A549 (cell line): ENCODE data around the gene FAH. TPM values are rescaled to one million over a fixed set of nuclear protein-coding genes. Genes with fewer than 3 reads are reported as not detected.

Experiments used
- ATAC-seq, 2 experiments: fragments of 200-7000 bp in 1 of 2; fragments of >200 bp in 1 of 2; cut with Nextera tagmentation in 1 of 2; cut with Tn5 transposase in 1 of 2; 3 replicates each; pipeline versions ENCODE4 v1.8.0 to v1.9.1; 2018 to 2020; ENCODE audit warnings: mild to moderate bottlenecking in 1 of 2, moderate library complexity in 1 of 2
- CTCF ChIA-PET: fragments of 300-600 bp; sonication (Branson Sonifier 250); formaldehyde crosslinking; extraction: SDS; loops from one replicate; lab custom pipeline; 2021; ENCODE audit warnings: antibody characterized with exemption, inconsistent platforms; lab: Yijun Ruan, JAX
- POLR2A ChIA-PET: fragments of 350-600 bp; formaldehyde crosslinking; extraction: SDS; loops from one replicate; lab custom pipeline; 2021; ENCODE audit warnings: antibody characterized with exemption, inconsistent platforms; lab: Yijun Ruan, JAX
- DNase-seq, 2 experiments: peaks; one replicate each; pipeline versions ENCODE4 v3.0.0 to v3.0.0-alpha.2; 2011 to 2016; ENCODE audit warnings: low read depth in 1 of 2, low spot score in 1 of 2
- FAIRE-seq: peaks from 2 replicates; lab custom pipeline; 2011; peaks lifted over from hg19 to GRCh38; lab: Jason Lieb, UNC
- H3K27ac ChIP-seq, 2 experiments: fragments of >200 bp; sonication (Bioruptor Twin); formaldehyde crosslinking; 3 replicates each; pipeline ENCODE4 v1.5.1; 2016 to 2017
- H3K4me1 ChIP-seq: fragments of >200 bp; sonication (Bioruptor Twin); formaldehyde crosslinking; 3 replicates; pipeline ENCODE4 v1.6.1; 2016
- H3K4me2 ChIP-seq: fragments of >200 bp; sonication (Bioruptor Twin); formaldehyde crosslinking; 3 replicates; pipeline ENCODE4 v1.6.1; 2016
- H3K4me3 ChIP-seq: fragments of >200 bp; sonication (Bioruptor Twin); formaldehyde crosslinking; 3 replicates; pipeline ENCODE4 v1.5.1; 2016
- H3K9me3 ChIP-seq: fragments of >200 bp; sonication (Bioruptor Twin); formaldehyde crosslinking; 3 replicates; pipeline ENCODE4 v1.6.1; 2016
- CBX2 ChIP-seq: fragments of 200-600 bp; sonication (generic); IDR thresholded peaks from 2 replicates; pipeline ENCODE4 v1.6.1; 2016; ENCODE audit warnings: low read depth, mild to moderate bottlenecking, borderline replicate concordance
- CEBPB ChIP-seq, 2 experiments: fragments of >200 bp in 1 of 2; sonication (Bioruptor Twin) in 1 of 2; formaldehyde crosslinking in 1 of 2; IDR thresholded peaks; 2 replicates each; pipeline ENCODE4 v1.6.1; 2012 to 2016
- CHD4 ChIP-seq: fragments of 200-600 bp; sonication (generic); IDR thresholded peaks from 2 replicates; pipeline ENCODE4 v1.6.1; 2016; ENCODE audit warnings: antibody characterized with exemption, mild to moderate bottlenecking, borderline replicate concordance
- E2F6 ChIP-seq: IDR thresholded peaks from 2 replicates; pipeline ENCODE4 v1.6.1; 2012; ENCODE audit warnings: low read depth, borderline replicate concordance
- EHF ChIP-seq: fragments of 250-450 bp; sonication (Bioruptor Pico); IDR thresholded peaks from 2 replicates; pipeline ENCODE4 v1.5.0; 2020; ENCODE audit warnings: mild to moderate bottlenecking
- EHMT2 ChIP-seq: fragments of 200-600 bp; sonication (generic); IDR thresholded peaks from 2 replicates; pipeline ENCODE4 v1.6.1; 2016; ENCODE audit warnings: antibody characterized with exemption, low read depth, mild to moderate bottlenecking, moderate library complexity
- EP300 ChIP-seq, 2 experiments: fragments of >200 bp; sonication (Bioruptor Twin); formaldehyde crosslinking; IDR thresholded peaks; 2 replicates in 1 of 2; 3 replicates in 1 of 2; pipeline ENCODE4 v1.6.1; 2016 to 2017
- FOXS1 ChIP-seq: fragments of 250-450 bp; sonication (Bioruptor Pico); IDR thresholded peaks from 2 replicates; pipeline ENCODE4 v1.5.0; 2020; ENCODE audit warnings: mild to moderate bottlenecking, moderate library complexity
- HEYL ChIP-seq: fragments of 250-450 bp; sonication (Bioruptor Pico); IDR thresholded peaks from 2 replicates; pipeline ENCODE4 v1.8.0; 2021; ENCODE audit warnings: mild to moderate bottlenecking, moderate library complexity
- HOXB13 ChIP-seq: fragments of 250-450 bp; sonication (Bioruptor Pico); IDR thresholded peaks from 2 replicates; pipeline ENCODE4 v1.5.0; 2020; ENCODE audit warnings: low read depth, mild to moderate bottlenecking, moderate library complexity
- JUNB ChIP-seq: fragments of >200 bp; sonication (Bioruptor Twin); formaldehyde crosslinking; IDR thresholded peaks from 2 replicates; pipeline ENCODE4 v1.6.1; 2016
- MAFK ChIP-seq: fragments of 450-650 bp; IDR thresholded peaks from 2 replicates; pipeline ENCODE4 v1.6.1; 2014; ENCODE audit not compliant: partially characterized antibody
- NR3C1 ChIP-seq: fragments of >200 bp; sonication (Bioruptor Twin); formaldehyde crosslinking; IDR thresholded peaks from 3 replicates; pipeline ENCODE4 v1.6.1; 2017
- POLR2AphosphoS2 ChIP-seq: conservative IDR thresholded peaks from 2 replicates; pipeline ENCODE4 v1.6.1; 2012; ENCODE audit warnings: low read length, improper control_type of control experiment, inconsistent platforms
- RARB ChIP-seq: fragments of 250-450 bp; sonication (Bioruptor Pico); IDR thresholded peaks from 2 replicates; pipeline ENCODE4 v1.8.0; 2021; ENCODE audit warnings: mild to moderate bottlenecking, moderate library complexity
- RFX5 ChIP-seq: fragments of 450-650 bp; IDR thresholded peaks from 2 replicates; pipeline ENCODE4 v1.7.1; 2014; ENCODE audit warnings: antibody characterized with exemption, mild to moderate bottlenecking, moderate library complexity
- SMC3 ChIP-seq: fragments of >200 bp; sonication (Bioruptor Twin); formaldehyde crosslinking; IDR thresholded peaks from 3 replicates; pipeline ENCODE4 v1.6.1; 2018; ENCODE audit warnings: inconsistent platforms
- TP53 ChIP-seq: fragments of 250-450 bp; sonication (Bioruptor Pico); IDR thresholded peaks from 2 replicates; pipeline ENCODE4 v1.5.0; 2021; ENCODE audit warnings: mild to moderate bottlenecking, moderate library complexity
- ZC3H11A ChIP-seq: fragments of 450-650 bp; IDR thresholded peaks from 2 replicates; pipeline ENCODE4 v1.6.1; 2014; ENCODE audit warnings: antibody characterized with exemption, mild to moderate bottlenecking
- ZNF302 ChIP-seq: fragments of 250-450 bp; sonication (Bioruptor Pico); IDR thresholded peaks from 2 replicates; pipeline ENCODE4 v1.9.0; 2021; ENCODE audit warnings: inconsistent platforms, mild to moderate bottlenecking, moderate library complexity
- ZSCAN20 ChIP-seq: fragments of 250-450 bp; sonication (Bioruptor Pico); IDR thresholded peaks from 2 replicates; pipeline ENCODE4 v1.8.0; 2022; ENCODE audit warnings: mild to moderate bottlenecking, moderate library complexity
- WGBS: methylation state at CpG from one replicate; pipeline ENCODE4 v1.1.6; 2017; ENCODE audit errors: missing lambda C conversion rate; 5-methylcytosine and 5-hydroxymethylcytosine counted together
- polyA plus RNA-seq, 4 experiments: library from polyadenylated mRNA; depleted of rRNA in 3 of 4; stranded (reverse); fragments of >200 nt; fragmentation: RNase III in 1 of 4; extraction: RNeasy Plus Mini Kit Qiagen cat#74134 plus additional on column Dnase treatment in 1 of 4; gene quantifications; 2 replicates in 3 of 4; 3 replicates in 1 of 4; pipeline ENCODE4 v1.2.3, GENCODE V29; 2011 to 2017
- TF ChIP-seq, protein P1 (sequence below): IDR thresholded peaks from 2 replicates; pipeline ENCODE4 v1.6.1; 2012
- TF ChIP-seq, protein P2 (sequence below): fragments of 250-450 bp; sonication (Bioruptor Pico); IDR thresholded peaks from 2 replicates; pipeline ENCODE4 v1.5.0; 2021; ENCODE audit warnings: mild to moderate bottlenecking, moderate library complexity, borderline replicate concordance
- TF ChIP-seq, protein P3 (sequence below): fragments of 200-600 bp; sonication (generic); IDR thresholded peaks from 2 replicates; pipeline ENCODE4 v1.6.1; 2016; ENCODE audit warnings: antibody characterized with exemption, mild to moderate bottlenecking, moderate library complexity
- TF ChIP-seq, protein P4 (sequence below): fragments of 150-350 bp; IDR thresholded peaks from 2 replicates; pipeline ENCODE4 v1.6.1; 2014; ENCODE audit warnings: low read depth, mild to moderate bottlenecking, low read length

FAH gene
- polyA plus RNA-seq, 2 of the 4 experiments (the other 2 are of a cell fraction), result 27.3 to 31.9 TPM

GRCh38 chr15:80107774-80108173 is 45.0 kb upstream of the FAH start:
- no peak for FAIRE-seq
- Histone ChIP-seq H3K4me1 (peaks cover 29% of the 10 kb centered on the region), H3K27ac (no peak overlapping the region), H3K9me3 (no peaks in the 10 kb centered on the region), H3K4me3 (no peak overlapping the region), H3K4me2 (no peak overlapping the region)
- TF ChIP-seq MAFK, result no peak
- no peak for TF ChIP-seq FOXS1
- no peak for TF ChIP-seq ZNF302 (CRISPR knock-in tag)
- TF ChIP-seq E2F6, result no peak
- TF ChIP-seq, protein P1, sequence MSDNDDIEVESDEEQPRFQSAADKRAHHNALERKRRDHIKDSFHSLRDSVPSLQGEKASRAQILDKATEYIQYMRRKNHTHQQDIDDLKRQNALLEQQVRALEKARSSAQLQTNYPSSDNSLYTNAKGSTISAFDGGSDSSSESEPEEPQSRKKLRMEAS, result no peak
- TF ChIP-seq, protein P2, sequence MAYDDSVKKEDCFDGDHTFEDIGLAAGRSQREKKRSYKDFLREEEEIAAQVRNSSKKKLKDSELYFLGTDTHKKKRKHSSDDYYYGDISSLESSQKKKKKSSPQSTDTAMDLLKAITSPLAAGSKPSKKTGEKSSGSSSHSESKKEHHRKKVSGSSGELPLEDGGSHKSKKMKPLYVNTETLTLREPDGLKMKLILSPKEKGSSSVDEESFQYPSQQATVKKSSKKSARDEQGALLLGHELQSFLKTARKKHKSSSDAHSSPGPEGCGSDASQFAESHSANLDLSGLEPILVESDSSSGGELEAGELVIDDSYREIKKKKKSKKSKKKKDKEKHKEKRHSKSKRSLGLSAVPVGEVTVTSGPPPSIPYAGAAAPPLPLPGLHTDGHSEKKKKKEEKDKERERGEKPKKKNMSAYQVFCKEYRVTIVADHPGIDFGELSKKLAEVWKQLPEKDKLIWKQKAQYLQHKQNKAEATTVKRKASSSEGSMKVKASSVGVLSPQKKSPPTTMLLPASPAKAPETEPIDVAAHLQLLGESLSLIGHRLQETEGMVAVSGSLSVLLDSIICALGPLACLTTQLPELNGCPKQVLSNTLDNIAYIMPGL (CRISPR knock-in tag), result no peak
- no peak for TF ChIP-seq CHD4
- TF ChIP-seq JUNB, result no peak
- TF ChIP-seq ZC3H11A, result no peak
- TF ChIP-seq, protein P3, sequence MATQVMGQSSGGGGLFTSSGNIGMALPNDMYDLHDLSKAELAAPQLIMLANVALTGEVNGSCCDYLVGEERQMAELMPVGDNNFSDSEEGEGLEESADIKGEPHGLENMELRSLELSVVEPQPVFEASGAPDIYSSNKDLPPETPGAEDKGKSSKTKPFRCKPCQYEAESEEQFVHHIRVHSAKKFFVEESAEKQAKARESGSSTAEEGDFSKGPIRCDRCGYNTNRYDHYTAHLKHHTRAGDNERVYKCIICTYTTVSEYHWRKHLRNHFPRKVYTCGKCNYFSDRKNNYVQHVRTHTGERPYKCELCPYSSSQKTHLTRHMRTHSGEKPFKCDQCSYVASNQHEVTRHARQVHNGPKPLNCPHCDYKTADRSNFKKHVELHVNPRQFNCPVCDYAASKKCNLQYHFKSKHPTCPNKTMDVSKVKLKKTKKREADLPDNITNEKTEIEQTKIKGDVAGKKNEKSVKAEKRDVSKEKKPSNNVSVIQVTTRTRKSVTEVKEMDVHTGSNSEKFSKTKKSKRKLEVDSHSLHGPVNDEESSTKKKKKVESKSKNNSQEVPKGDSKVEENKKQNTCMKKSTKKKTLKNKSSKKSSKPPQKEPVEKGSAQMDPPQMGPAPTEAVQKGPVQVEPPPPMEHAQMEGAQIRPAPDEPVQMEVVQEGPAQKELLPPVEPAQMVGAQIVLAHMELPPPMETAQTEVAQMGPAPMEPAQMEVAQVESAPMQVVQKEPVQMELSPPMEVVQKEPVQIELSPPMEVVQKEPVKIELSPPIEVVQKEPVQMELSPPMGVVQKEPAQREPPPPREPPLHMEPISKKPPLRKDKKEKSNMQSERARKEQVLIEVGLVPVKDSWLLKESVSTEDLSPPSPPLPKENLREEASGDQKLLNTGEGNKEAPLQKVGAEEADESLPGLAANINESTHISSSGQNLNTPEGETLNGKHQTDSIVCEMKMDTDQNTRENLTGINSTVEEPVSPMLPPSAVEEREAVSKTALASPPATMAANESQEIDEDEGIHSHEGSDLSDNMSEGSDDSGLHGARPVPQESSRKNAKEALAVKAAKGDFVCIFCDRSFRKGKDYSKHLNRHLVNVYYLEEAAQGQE, result no peak
- no peak for TF ChIP-seq POLR2AphosphoS2
- TF ChIP-seq, protein P4, sequence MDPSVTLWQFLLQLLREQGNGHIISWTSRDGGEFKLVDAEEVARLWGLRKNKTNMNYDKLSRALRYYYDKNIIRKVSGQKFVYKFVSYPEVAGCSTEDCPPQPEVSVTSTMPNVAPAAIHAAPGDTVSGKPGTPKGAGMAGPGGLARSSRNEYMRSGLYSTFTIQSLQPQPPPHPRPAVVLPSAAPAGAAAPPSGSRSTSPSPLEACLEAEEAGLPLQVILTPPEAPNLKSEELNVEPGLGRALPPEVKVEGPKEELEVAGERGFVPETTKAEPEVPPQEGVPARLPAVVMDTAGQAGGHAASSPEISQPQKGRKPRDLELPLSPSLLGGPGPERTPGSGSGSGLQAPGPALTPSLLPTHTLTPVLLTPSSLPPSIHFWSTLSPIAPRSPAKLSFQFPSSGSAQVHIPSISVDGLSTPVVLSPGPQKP, result no peak
- no peak for TF ChIP-seq RARB (CRISPR knock-in tag)
- DNase-seq, result no peak
- ChIA-PET POLR2A (no interaction called here), CTCF (interaction anchor here (0.6 to 1.1 kb wide), 2 partner anchors 13 to 254 kb away, joined by 3 read pairs; no protein-coding TSS in a partner anchor)
- WGBS, result 90% methylated on average over 2 of the region's 3 CpGs
- ATAC-seq, result no peak

DNA sequence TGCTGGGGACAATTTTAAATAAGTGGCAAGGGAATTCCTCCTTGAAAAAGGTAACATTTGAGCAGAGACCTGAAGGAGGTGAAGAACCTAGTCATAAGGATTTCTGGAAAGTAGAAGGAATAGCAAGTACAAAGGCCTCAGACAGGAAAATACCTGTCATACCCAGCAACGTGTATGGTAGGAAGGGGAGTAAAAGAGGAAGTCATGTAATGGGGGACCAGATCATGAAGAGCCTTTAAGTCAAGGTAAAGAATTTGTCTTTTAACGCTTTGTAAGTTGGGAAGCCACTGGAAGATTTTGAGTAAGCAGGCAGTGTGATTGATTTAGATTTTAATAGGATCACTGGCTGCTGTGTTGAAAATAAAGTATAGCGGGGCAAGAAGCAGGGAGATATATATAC is 43.4 kb upstream of the FAH start:
- Histone ChIP-seq H3K9me3 (no peaks in the 10 kb centered on the region), H3K4me3 (no peak overlapping the region), H3K4me1 (peaks cover 29% of the 10 kb centered on the region), H3K4me2 (no peak overlapping the region), H3K27ac (no peak overlapping the region)
- 89% methylated on average over 3 of the region's 3 CpGs for WGBS
- TF ChIP-seq NR3C1 (no peak), RFX5 (no peak), HEYL (CRISPR knock-in tag) (no peak), CEBPB (IDR thresholded peaks at IDR 0.05) (no peak), MAFK (no peak), EHF (CRISPR knock-in tag) (no peak), CBX2 (no peak), SMC3 (no peak), ZSCAN20 (CRISPR knock-in tag) (no peak), EP300 (IDR thresholded peaks at IDR 0.05) (no peak), EHMT2 (no peak), TP53 (CRISPR knock-in tag) (no peak), HOXB13 (CRISPR knock-in tag) (no peak)
- ChIA-PET CTCF (no interaction called here), POLR2A (no interaction called here)
- ATAC-seq, result no peak
- no peak for FAIRE-seq
- DNase-seq, result no peak
